Upper lobe of right lung (tissue), 1 donor: Measurements from ENCODE around the gene CAMTA1. TPM values are rescaled to one million over a fixed set of nuclear protein-coding genes. Genes with fewer than 3 reads are reported as not detected.

Experiments
- ATAC-seq: fragments of 200-7000 bp; cut with Tn5 transposase; one replicate; pipeline ENCODE4 v1.9.1; 2020; ENCODE audit warnings: mild to moderate bottlenecking, moderate library complexity
- DNase-seq: peaks from one replicate; pipeline ENCODE4 v3.0.0-alpha.2; 2020
- H3K27ac ChIP-seq: fragments of 200-600 bp; one replicate; pipeline ENCODE4 v1.8.0; 2022
- H3K27me3 ChIP-seq: fragments of 200-600 bp; one replicate; pipeline ENCODE4 v1.8.0; 2022; ENCODE audit warnings: mild to moderate bottlenecking
- H3K36me3 ChIP-seq: fragments of 200-600 bp; one replicate; pipeline ENCODE4 v1.8.0; 2022
- H3K4me1 ChIP-seq: fragments of 200-600 bp; one replicate; pipeline ENCODE4 v1.8.0; 2022
- H3K4me3 ChIP-seq: fragments of 200-600 bp; one replicate; pipeline ENCODE4 v1.8.0; 2022; ENCODE audit warnings: mild to moderate bottlenecking
- H3K9me3 ChIP-seq: fragments of 200-600 bp; one replicate; pipeline ENCODE4 v1.8.0; 2022
- intact Hi-C: fragments of 100-400 bp; cut with DNase I; formaldehyde crosslinking; loops from one replicate; pipeline ENCODE4 v1.11.0; 2022
- total RNA-seq: library from RNA; stranded (reverse); fragmentation: NEBNext Ultra II Directional; extraction: Animal tissue kit (Norgen Biotek cat#: 25700); gene quantifications from one replicate; pipeline ENCODE4 v1.2.1, GENCODE V29; 2021
- TF ChIP-seq, protein P1 (sequence below): fragments of 200-600 bp; IDR thresholded peaks from one replicate; pipeline ENCODE4 v1.8.0; 2022; ENCODE audit warnings: antibody characterized with exemption
- donor health status: DM: no; HTN: yes; CAD: no; lungs with severe emphysema.

CAMTA1 gene
- total RNA-seq, 1 donor from 2014 or later = 63.4 TPM

- Histone ChIP-seq H3K9me3 (no peaks in the 10 kb centered on the region), H3K27ac (no peak overlapping the region), H3K36me3 (no peaks in the 10 kb centered on the region), H3K4me1 (no peaks in the 10 kb centered on the region), H3K4me3 (no peak overlapping the region), H3K27me3 (no peaks in the 10 kb centered on the region)
- DNase-seq (no peak), ATAC-seq (no peak)
- intact Hi-C loops = no loop called here
- TF ChIP-seq, protein P1, sequence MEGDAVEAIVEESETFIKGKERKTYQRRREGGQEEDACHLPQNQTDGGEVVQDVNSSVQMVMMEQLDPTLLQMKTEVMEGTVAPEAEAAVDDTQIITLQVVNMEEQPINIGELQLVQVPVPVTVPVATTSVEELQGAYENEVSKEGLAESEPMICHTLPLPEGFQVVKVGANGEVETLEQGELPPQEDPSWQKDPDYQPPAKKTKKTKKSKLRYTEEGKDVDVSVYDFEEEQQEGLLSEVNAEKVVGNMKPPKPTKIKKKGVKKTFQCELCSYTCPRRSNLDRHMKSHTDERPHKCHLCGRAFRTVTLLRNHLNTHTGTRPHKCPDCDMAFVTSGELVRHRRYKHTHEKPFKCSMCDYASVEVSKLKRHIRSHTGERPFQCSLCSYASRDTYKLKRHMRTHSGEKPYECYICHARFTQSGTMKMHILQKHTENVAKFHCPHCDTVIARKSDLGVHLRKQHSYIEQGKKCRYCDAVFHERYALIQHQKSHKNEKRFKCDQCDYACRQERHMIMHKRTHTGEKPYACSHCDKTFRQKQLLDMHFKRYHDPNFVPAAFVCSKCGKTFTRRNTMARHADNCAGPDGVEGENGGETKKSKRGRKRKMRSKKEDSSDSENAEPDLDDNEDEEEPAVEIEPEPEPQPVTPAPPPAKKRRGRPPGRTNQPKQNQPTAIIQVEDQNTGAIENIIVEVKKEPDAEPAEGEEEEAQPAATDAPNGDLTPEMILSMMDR = no peak
Observed at GRCh38 chr1:7120863-7121621, 335.8 kb downstream of the CAMTA1 start.

GRCh38 chr1:7121622-7121988 is 336.4 kb downstream of the CAMTA1 start:
- intact Hi-C loops = no loop called here
- Histone ChIP-seq H3K27me3 (no peaks in the 10 kb centered on the region), H3K36me3 (no peaks in the 10 kb centered on the region), H3K4me1 (no peaks in the 10 kb centered on the region), H3K27ac (no peak overlapping the region), H3K4me3 (no peak overlapping the region), H3K9me3 (no peaks in the 10 kb centered on the region)
- TF ChIP-seq, protein P1 = no peak
- no peak for DNase-seq
- ATAC-seq = no peak

DNA sequence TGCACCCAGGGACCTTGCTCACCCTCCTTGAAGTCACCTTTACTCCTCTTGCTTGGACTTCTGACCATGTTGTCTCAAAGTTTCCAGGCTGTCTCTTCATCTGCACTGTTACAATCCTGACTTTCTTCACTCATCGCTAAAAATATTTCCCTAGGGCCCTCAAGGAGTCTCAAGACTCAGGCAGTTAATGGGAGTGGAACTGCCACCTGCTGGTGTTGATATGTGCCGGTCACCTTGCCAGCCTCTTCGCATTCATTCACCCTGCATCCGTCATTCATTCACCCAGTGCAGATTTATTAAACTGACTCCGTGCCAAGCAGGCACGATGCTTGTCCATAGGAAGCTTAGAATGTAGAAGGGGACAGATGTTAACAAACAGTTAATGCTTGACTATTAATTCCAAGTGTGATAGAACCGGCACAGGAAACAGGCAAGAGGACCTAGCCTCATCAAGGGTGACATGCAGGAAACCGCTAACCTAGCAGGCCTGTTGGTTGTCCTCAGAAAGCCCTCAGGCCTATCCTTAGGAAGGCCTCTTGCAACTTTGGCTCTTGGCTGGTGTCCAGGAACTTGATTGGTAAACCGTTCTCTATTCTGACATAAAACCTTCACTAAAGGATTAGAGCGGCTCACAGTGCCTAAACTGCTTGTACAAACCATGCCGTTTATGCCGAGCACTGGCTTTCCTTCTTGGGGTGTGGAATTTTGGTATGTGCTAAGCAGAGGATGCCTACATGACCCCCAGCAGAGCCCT is 342.2 kb downstream of the CAMTA1 start:
- TF ChIP-seq, protein P1 = no peak

GRCh38 chr1:7128293-7128692 is 343.0 kb downstream of the CAMTA1 start:
- Histone ChIP-seq H3K4me1 (no peaks in the 10 kb centered on the region), H3K4me3 (no peak overlapping the region), H3K36me3 (no peaks in the 10 kb centered on the region), H3K27ac (no peak overlapping the region), H3K27me3 (no peaks in the 10 kb centered on the region), H3K9me3 (no peaks in the 10 kb centered on the region)
- intact Hi-C loops = no loop called here
- ATAC-seq (no peak), DNase-seq (no peak)
- TF ChIP-seq, protein P1 = no peak

More for the DNA sequence above, 342.2 kb downstream of the CAMTA1 start:
- no peaks in the 10 kb centered on the region for H3K27me3 ChIP-seq
- intact Hi-C loops = no loop called here
- no peaks in the 10 kb centered on the region for H3K4me1 ChIP-seq
- no peaks in the 10 kb centered on the region for H3K9me3 ChIP-seq
- H3K4me3 ChIP-seq = no peak overlapping the region
- no peaks in the 10 kb centered on the region for H3K36me3 ChIP-seq
- no peak for ATAC-seq
- no peak for DNase-seq
- no peak overlapping the region for H3K27ac ChIP-seq

DNA sequence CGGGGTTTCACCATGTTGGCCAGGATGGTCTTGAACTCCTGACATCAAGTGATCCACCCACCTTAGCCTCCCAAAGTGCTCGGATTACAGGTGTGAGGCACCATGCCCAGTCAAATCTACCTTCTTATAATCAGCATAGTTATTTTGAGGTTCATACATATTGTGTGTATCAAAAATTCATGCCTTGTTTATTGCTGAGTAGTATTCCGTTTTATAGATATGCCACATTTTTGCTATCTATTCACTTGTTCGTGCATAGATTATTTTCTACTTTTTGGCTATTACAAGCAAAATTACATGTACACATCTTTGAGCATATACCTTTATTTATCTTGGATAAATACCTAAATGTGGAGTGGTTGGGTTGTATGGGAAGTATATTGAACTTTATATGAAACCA is 344.9 kb downstream of the CAMTA1 start:
- Histone ChIP-seq H3K27me3 (no peaks in the 10 kb centered on the region), H3K36me3 (no peaks in the 10 kb centered on the region), H3K4me3 (no peak overlapping the region), H3K9me3 (no peaks in the 10 kb centered on the region), H3K27ac (no peak overlapping the region), H3K4me1 (no peaks in the 10 kb centered on the region)
- TF ChIP-seq, protein P1 = no peak
- DNase-seq = no peak
- ATAC-seq = no peak
- intact Hi-C loops = no loop called here
